Measurements from ENCODE around the gene LCLAT1.
"Not testable (repeated sequence)": the region's sequence is repeated elsewhere in the genome, so short reads cannot be mapped to it uniquely, and the experiment has no call there.

The LCLAT1 gene

DNA sequence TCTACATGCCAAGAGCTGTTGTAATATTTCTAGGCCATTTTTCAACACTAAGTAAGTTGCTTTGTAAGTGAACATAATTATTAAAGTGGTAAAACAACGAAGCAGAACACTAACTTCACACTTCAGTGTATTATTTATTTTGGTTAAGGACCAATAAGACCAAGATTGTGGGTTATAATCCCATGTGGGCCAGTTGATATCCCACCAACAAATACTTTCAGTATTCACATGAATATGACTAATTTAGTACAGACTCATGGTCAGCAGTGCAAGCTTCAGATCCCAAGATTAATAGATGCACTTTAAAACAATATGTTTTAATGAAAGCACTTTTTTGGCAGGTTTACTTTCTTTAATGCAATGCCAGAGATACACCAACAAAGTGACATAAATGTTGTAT lies 154.3 kb downstream of the LCLAT1 start:
- no peak for DNase-seq (ENCODE audit: low read depth)

GRCh38 chr2:30605197-30605596 lies 158.2 kb downstream of the LCLAT1 start:
- DNase-seq (ENCODE audit: low read depth): no peak

DNA sequence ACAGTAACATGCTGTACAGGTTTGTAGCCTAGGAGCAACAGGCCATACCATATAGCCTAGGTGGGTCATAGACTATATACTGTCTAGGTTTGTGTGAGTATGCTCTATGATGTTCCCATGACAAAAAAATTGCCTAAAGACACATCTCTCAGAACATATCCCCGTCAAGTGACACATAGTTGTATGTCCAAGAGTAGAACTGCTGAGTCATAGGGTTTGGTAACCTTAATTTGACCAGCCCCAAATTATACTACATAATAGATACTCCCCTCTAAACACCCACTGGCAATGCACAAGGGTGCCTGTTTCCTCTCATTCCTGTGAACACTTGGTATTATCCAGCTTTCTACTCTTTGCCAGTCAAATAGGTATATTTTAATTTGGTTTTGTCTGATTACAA lies 161.6 kb downstream of the LCLAT1 start:
- DNase-seq (ENCODE audit: low read depth): no peak

DNA sequence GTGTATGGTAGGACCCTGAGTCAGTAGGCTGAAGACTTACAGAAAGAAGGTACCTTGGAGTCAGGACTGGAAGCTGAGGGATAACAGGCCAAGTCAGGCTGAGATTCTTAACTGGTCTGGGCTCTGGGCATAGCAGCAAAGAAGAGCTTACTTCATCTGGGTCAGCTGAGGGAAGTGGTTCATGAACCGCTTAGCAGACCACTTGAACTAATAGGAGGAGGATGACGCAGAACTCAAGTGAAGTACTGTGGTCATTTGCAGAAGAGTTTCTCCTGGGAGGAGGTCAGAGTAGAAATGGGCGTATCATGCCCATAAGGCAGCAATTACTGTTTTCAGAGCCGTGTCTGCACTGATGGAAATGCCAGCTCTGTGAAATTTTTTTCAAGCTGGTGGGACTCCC lies 164.5 kb downstream of the LCLAT1 start:
- no peak for DNase-seq (ENCODE audit: low read depth)

DNA sequence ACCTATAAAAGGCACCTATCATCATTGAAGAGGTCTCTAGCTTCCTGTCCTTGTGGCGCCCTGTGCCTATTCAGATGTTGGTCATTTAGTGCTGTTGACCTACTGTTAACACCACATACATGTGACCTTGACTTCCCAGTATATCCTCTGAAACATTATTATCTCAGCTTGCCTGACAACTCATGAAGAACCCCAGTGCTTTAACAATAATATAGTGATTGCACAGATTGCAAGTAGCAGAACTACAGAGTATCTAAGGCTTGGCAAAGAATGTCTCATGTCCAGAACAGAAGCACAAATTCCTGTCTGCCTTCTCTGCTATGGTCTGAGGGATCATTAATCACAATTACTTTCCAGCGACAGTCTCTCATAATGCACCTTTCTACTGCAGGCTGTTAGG lies 165.3 kb downstream of the LCLAT1 start:
- no peak for DNase-seq (ENCODE audit: low read depth)

DNA sequence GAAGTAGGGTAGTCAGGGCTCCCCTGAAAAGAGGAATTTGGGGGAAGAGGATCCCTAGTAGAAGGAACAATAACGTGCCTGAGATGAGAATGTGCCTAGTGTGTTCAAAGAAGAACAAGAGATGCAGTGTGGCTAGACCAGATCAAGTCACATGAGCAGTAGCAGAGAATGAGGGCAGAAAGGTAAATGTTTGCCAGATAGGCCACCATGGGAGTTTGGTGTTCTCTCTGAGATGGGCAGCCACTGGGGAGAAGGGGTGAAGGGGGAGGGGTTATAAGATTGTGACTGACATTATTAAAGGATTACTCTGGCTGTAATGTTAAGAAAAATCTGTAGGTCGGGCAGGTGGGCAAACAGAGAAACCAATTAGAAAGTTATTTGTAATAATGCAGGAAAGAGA lies 166.0 kb downstream of the LCLAT1 start:
- DNase-seq (ENCODE audit: low read depth): no peak

- DNase-seq (ENCODE audit: low read depth): not testable (repeated sequence)
These were observed 167.2 kb downstream of the LCLAT1 start for GRCh38 chr2:30614227-30614626.

- DNase-seq (ENCODE audit: low read depth): no peak
These were observed 168.9 kb downstream of the LCLAT1 start for GRCh38 chr2:30615926-30616325.

DNA sequence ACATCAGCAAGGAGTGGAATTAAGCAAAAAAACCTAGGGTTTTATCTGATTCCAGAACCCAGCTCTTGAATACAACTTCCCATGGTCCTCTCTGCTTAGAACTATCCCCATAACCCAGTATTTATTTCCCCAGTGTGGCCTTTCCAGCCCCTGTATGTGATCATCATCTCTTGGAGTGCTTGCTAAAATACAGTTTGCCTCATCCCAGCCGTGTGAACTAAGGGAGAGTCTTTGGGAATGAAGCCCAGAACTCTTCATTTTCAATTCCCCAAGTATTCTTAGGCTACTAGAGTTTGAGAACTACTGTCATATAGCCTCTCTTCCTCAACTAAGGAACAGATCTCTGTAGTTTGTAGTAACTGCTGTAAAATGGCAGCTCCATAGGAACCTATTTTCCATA lies 173.1 kb downstream of the LCLAT1 start:
- DNase-seq (ENCODE audit: low read depth): no peak

DNA sequence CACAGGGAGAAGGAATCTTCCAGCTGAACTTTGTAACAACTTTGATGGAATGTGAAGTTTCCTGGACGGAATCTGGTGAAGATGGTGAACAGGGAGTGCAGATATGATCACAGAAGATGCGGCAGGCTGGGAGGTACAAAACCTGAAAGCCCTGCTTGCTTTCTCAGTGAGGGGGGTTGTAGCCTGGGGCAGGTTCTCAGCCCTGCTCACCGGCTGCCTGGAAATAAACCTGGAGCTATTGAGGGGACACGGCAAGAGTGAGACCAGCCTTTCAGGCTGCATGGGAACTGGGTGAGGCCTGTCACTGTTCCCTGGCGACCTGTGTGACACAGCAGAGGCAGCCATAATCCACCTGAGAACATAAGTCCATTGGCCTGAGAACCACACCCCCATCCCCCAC lies 174.8 kb downstream of the LCLAT1 start:
- no peak for DNase-seq (ENCODE audit: low read depth)

GRCh38 chr2:30622452-30622851 lies 175.4 kb downstream of the LCLAT1 start:
- no peak for DNase-seq (ENCODE audit: low read depth)

DNA sequence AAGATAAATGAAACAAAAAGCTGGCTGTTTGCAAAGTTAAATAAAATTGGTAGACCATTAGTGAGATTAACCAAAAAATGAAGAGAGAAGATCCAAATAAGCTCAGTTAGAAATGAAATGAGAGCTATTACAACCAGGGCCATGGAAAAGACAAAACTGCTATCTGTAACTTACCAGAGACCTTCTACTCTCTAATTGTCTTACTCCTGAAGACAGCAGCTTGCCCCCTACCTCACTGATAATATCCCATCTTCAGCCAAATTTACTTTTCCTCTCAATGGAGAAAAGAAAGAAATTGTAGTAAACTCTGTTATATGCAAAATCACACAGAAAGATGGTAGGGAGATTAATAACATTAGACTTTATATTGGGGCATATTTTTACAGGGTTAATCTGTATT lies 178.2 kb downstream of the LCLAT1 start:
- no peak for DNase-seq (ENCODE audit: low read depth)

- no peak for DNase-seq (ENCODE audit: low read depth)
These were observed 178.7 kb downstream of the LCLAT1 start for GRCh38 chr2:30625701-30626100.

GRCh38 chr2:30626397-30626796 lies 179.4 kb downstream of the LCLAT1 start:
- no peak for DNase-seq (ENCODE audit: low read depth)

- DNase-seq (ENCODE audit: low read depth): no peak
These were observed 180.1 kb downstream of the LCLAT1 start for GRCh38 chr2:30627151-30627550.

- DNase-seq (ENCODE audit: low read depth): no peak
These were observed 181.3 kb downstream of the LCLAT1 start for GRCh38 chr2:30628341-30628740.

- no peak for DNase-seq (ENCODE audit: low read depth)
These were observed 182.8 kb downstream of the LCLAT1 start for GRCh38 chr2:30629866-30630265.

GRCh38 chr2:30631051-30631671 lies 184.1 kb downstream of the LCLAT1 start:
- no peak for DNase-seq (ENCODE audit: low read depth)

DNA sequence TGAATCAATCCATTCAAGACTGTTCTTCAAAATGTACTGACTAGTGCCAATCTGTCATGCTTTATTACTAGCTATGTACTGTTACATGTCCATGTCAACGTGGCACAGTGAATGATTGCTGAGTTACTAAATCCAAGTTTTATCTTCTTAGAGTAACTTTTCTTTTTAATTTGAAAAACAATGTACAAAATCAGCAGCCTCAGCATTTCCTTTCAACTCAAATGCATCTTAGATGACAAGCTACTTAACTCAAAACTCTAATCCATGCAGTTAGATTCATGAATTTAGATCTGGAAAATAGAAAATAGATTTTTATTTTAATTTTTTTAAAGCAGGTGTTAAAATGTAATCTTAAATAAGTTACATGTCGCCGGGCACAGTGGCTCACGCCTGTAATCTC lies 186.0 kb downstream of the LCLAT1 start:
- no peak for DNase-seq (ENCODE audit: low read depth)

DNA sequence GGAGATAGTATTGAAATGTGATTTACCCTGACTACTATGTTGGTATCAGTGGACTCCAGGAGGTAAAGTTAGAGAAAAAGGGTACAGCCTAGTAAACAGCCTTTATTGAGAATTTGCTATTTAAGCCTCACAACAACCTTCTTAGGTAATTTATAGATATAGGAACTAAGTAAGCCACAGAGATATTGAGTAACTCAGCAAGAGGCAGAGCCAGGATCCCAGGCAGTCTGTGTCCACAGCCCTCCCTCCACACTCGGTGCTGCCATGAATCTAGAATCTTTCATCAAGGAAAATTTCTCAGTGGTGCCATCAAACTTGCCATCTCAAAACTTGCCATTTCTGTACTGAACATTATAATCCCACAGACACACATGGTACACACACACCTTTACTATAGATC lies 189.3 kb downstream of the LCLAT1 start:
- DNase-seq (ENCODE audit: low read depth): no peak

- no peak for DNase-seq (ENCODE audit: low read depth)
These were observed 192.8 kb downstream of the LCLAT1 start for GRCh38 chr2:30639836-30640235.

- no peak for DNase-seq (ENCODE audit: low read depth)
These were observed 194.8 kb downstream of the LCLAT1 start for GRCh38 chr2:30641765-30642345.

GRCh38 chr2:30643013-30643412 lies 196.0 kb downstream of the LCLAT1 start:
- DNase-seq (ENCODE audit: low read depth): not testable (repeated sequence)

DNA sequence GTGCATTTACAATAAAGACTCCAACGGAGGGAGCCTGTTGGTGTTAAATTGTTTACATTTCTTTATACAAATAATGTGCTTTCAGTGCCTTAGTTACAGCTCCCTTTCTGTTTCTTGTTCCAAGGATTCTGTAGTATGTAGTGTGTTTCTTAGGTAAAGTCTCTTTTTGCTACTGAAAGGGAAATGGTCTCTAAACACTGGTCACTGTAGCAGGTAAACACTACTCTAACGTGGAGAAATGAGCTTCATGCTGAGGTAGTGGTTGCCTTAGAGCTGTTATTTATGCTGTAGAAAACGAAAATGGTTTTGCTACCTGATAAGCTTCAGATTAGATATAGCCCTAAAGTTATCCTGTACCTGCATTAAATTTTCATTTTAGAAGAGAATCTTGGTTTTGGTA lies 196.6 kb downstream of the LCLAT1 start:
- DNase-seq (ENCODE audit: low read depth): no peak

All from activated gamma-delta T cell treated with anti-CD3 and anti-CD28 coated beads, Interleukin-2, amount 50 U/mL, for 16 hours (primary cell).